Measurements from ENCODE around the gene SCN3B. TPM values are rescaled to one million over a fixed set of nuclear protein-coding genes. Genes with fewer than 3 reads are reported as not detected.

SCN3B gene
- total and polyA plus RNA-seq, 10 donors, result 0.09 to 1.7 (median 0.58) TPM

DNA sequence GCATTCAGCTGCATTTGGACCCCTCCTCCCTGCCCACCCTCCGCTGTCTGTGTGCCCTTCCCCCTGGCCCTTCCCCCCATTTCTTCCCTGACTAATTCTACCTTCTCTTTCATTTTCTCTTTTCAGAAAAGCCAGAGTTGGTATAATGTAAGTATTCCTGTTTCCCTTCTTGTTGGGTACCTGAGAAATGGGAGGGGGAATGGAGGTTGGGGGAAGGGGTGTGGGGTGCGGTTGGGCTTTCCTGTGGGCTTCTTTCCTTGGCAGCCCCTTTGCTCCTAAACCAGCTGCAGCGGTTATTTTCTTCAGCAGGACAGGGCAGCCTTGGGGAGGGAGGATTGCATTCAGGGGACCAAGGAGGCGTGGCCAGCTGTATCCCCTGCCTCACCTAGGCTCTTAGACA is 70.2 kb downstream of the SCN3B start:
- DNase-seq, result no peak
- Histone ChIP-seq H3K27ac (no peak overlapping the region), H3K4me3 (no peak overlapping the region), H3K9me3 (no peaks in the 10 kb centered on the region), H3K4me1 (peaks cover 0 to 10% (median 7%) of the 10 kb centered on the region in 6 donors), H3K36me3 (peaks cover 0 to 7% (median 0%) of the 10 kb centered on the region in 6 donors), H3K27me3 (replicated peaks in 1 of 7) (peaks cover 0 to 17% (median 0%) of the 10 kb centered on the region in 7 donors)
- no peak for TF ChIP-seq POLR2A (IDR thresholded peaks at IDR 0.05)
- TF ChIP-seq POLR2AphosphoS5 (IDR thresholded peaks at IDR 0.05), result no peak
- TF ChIP-seq, protein P1, sequence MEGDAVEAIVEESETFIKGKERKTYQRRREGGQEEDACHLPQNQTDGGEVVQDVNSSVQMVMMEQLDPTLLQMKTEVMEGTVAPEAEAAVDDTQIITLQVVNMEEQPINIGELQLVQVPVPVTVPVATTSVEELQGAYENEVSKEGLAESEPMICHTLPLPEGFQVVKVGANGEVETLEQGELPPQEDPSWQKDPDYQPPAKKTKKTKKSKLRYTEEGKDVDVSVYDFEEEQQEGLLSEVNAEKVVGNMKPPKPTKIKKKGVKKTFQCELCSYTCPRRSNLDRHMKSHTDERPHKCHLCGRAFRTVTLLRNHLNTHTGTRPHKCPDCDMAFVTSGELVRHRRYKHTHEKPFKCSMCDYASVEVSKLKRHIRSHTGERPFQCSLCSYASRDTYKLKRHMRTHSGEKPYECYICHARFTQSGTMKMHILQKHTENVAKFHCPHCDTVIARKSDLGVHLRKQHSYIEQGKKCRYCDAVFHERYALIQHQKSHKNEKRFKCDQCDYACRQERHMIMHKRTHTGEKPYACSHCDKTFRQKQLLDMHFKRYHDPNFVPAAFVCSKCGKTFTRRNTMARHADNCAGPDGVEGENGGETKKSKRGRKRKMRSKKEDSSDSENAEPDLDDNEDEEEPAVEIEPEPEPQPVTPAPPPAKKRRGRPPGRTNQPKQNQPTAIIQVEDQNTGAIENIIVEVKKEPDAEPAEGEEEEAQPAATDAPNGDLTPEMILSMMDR (IDR thresholded peaks at IDR 0.05 in 8 of 11, conservative IDR thresholded peaks at IDR 0.05 in 3 of 11), result no peak
- WGBS, 5 donors, result 86 to 96% (median 91%) methylated on average over 4 of the region's 4 CpGs
- intact Hi-C loops (cut with DNase I; ENCODE audit: low total_unique reads), result no loop called here

DNA sequence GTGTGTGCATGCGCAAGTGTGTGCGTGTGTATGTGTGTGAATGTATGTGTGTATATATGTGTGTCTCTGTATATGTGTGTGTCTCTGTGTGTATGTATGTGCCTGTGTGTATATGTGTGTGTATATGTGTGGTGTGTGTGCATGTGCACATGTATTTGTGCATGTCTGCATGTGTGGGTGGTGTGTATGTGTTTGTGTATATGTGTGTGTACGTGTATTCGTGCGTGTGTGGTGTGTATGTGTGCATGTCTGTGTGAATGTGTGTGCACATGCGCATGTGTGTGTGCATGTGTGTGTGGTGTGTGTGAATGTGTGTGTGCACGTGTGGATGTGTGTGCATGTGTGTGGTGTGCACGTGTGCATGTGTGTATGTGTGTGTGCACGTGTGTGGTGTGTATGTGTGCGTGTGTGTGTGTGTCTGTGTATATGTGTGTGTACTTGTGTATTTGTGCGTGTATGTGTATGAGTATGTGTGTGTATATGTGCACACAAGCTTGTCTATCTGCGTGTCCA is 71.4 kb downstream of the SCN3B start:
- Histone ChIP-seq H3K27ac (no peak overlapping the region), H3K9me3 (no peaks in the 10 kb centered on the region), H3K4me1 (peaks cover 0 to 10% (median 7%) of the 10 kb centered on the region in 6 donors), H3K4me3 (no peak overlapping the region), H3K27me3 (replicated peaks in 1 of 7) (peaks cover 0 to 17% (median 0%) of the 10 kb centered on the region in 7 donors), H3K36me3 (peaks cover 0 to 5% (median 0%) of the 10 kb centered on the region in 6 donors)
- DNase-seq, result no peak
- intact Hi-C loops (cut with DNase I; ENCODE audit: low total_unique reads), result no loop called here
- WGBS, 5 donors, result 91 to 96% (median 94%) methylated on average over 12 of the region's 12 CpGs
- TF ChIP-seq POLR2AphosphoS5 (IDR thresholded peaks at IDR 0.05) (no peak), POLR2A (IDR thresholded peaks at IDR 0.05) (no peak)
- TF ChIP-seq, protein P1 (IDR thresholded peaks at IDR 0.05 in 8 of 11, conservative IDR thresholded peaks at IDR 0.05 in 3 of 11), result no peak

- H3K9me3 ChIP-seq, result no peaks in the 10 kb centered on the region
- H3K4me1 ChIP-seq, result peaks cover under 1 to 15% (median 11%) of the 10 kb centered on the region in 6 donors
- peaks cover 0 to 17% (median 0%) of the 10 kb centered on the region in 7 donors for H3K27me3 ChIP-seq (replicated peaks in 1 of 7)
- no peak overlapping the region for H3K4me3 ChIP-seq
- TF ChIP-seq POLR2AphosphoS5 (IDR thresholded peaks at IDR 0.05), result no peak
- TF ChIP-seq, protein P1 (IDR thresholded peaks at IDR 0.05 in 8 of 11, conservative IDR thresholded peaks at IDR 0.05 in 3 of 11), result no peak
- no peak for TF ChIP-seq POLR2A (IDR thresholded peaks at IDR 0.05)
- intact Hi-C loops (cut with DNase I; ENCODE audit: low total_unique reads), result no loop called here
- 85 to 88% (median 87%) methylated on average over 19 to 22 of the region's 22 CpGs for WGBS, 5 donors
- peaks cover 0 to 5% (median 0%) of the 10 kb centered on the region in 6 donors for H3K36me3 ChIP-seq
- DNase-seq, result no peak
- H3K27ac ChIP-seq, result no peak overlapping the region
Observed at GRCh38 chr11:123581651-123582399, 72.6 kb downstream of the SCN3B start.
